Left renal pelvis (tissue), 4 donors: ENCODE results near the gene HRC. TPM values are rescaled to one million over a fixed set of nuclear protein-coding genes. Genes with fewer than 3 reads are reported as not detected.
"Not testable (repeated sequence)": the region's sequence is repeated elsewhere in the genome, so short reads cannot be mapped to it uniquely, and the experiment has no call there.

Experiments used
- DNase-seq, 4 donors: peaks; one replicate each; pipeline ENCODE4 v3.0.0-alpha.2; 2013; ENCODE audit warnings: low read depth in 4 of 4, low spot score in 3 of 4
- polyA plus RNA-seq, 4 donors: library from polyadenylated mRNA; unstranded; fragments of 120-200 nt; gene quantifications; one replicate each; pipeline ENCODE4 v1.2.1, GENCODE V29; 2013; ENCODE audit not compliant: insufficient read length in 4 of 4

HRC gene
- polyA plus RNA-seq, 4 donors, result 26.7 to 41.9 (median 30.3) TPM

- no peak for DNase-seq
Observed at GRCh38 chr19:49136771-49137171, 18.4 kb downstream of the HRC start.

GRCh38 chr19:49135686-49136085 lies 19.5 kb downstream of the HRC start:
- no peak for DNase-seq

DNA sequence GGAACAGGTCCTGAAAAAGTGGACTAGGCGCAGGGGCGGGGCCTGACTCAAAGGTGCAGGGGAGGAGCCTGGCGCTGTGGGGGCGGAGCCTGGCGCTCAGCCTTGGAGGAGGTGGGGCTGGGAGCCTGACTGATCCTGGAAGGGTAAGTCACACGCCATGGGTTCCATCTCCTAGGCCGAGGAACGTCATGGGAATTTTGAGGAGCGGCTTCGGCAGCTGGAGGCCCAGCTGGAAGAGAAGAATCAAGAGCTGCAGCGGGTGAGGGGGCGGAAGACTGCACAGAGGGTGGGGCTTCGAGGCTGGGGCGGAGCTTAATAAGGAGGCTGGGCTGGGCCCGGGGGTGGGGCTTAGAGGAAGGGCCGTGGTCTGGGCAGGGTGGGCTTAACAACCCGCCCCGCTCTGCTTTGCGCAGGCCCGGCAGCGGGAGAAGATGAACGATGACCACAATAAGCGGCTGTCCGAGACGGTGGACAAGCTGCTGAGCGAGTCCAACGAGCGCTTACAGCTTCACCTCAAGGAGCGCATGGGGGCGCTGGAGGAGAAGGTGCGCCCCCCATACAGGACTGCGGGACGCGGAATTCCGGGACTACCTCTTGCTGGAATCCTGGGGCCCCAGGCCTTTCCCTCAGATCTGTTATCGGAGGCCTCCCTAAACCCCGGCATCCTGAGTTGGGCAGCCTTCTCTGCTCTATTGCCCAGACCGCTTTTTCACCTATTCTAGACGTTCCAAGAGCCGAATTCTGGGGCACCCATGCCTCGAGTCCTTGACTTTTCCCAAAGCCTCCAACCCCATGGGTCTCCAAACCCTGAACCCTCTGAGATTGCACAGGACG lies 21.4 kb downstream of the HRC start:
- DNase-seq, result no peak

GRCh38 chr19:49132974-49133609 lies 22.1 kb downstream of the HRC start:
- DNase-seq, result no peak

GRCh38 chr19:49130325-49130724 lies 24.9 kb downstream of the HRC start:
- no peak for DNase-seq

GRCh38 chr19:49129238-49129583 lies 26.0 kb downstream of the HRC start:
- no peak for DNase-seq

DNA sequence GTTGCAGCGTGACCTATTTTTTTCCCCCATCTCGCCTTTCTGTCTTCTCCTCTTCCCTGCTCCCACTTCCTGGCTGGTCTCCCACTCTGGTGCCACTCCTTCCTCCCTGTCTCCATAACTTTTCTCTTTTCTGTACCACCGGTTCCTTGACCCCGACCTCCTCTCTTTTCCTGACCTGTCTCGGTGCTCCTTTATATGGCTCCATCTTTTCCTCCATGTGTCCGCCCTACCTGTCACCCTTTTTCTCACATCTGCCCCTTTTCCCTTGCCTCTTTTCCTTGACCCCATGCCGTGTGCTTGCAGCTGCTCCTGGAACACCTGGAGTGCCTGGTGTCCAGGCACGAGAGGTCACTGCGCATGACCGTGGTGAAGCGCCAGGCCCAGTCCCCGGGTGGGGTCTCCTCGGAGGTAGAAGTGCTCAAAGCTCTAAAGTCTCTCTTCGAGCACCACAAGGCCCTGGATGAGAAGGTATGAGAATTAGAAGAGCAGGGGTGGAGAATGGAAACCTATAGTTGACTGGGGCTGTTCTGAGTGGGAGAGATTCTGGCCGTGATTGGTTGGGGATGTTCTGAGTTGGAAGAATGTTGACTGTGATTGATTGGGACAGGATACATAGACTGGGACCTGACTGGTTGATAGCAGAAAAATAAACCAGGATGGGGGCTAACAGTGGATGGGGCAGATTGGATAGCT lies 26.5 kb downstream of the HRC start:
- DNase-seq, result no peak

DNA sequence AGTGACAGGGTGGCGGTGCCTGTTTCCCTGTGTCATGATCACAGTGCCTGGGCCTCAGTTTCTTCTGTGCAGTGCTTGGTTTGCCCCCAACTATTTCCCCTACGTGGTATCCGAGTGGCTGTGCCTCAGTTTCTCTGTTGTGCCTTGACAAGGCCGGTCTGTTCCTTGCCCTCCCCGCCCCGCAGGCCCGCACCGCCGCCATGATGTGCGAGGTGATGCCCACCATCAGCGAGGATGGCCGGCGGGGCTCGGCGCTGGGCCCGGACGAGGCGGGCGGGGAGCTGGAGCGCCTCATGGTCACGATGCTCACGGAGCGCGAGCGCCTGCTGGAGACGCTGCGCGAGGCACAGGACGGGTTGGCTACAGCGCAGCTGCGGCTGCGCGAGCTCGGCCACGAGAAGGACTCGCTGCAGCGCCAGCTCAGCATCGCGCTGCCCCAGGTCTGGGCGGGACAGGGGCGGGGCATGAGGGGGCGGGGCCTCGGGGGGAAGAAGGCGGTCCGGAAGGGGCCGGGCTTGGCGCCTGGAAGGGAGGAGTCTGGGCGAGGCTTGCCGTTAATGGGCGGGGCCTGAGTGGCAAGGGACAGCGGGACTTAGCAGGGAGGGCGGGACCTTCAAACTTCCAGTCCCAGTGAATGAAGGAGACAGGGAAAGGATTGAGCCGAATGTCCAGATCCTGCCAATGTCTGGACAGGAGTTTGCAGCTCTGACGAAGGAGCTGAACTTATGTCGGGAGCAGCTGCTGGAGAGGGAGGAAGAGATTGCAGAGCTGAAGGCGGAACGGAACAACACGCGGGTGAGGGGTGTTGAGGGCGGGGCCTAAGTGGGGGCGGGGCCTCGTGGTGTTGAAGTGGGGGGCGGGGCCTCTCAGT lies 27.3 kb downstream of the HRC start:
- peak in 3 of 4 donors; percentile 90 to 93 (median 91) for DNase-seq

DNA sequence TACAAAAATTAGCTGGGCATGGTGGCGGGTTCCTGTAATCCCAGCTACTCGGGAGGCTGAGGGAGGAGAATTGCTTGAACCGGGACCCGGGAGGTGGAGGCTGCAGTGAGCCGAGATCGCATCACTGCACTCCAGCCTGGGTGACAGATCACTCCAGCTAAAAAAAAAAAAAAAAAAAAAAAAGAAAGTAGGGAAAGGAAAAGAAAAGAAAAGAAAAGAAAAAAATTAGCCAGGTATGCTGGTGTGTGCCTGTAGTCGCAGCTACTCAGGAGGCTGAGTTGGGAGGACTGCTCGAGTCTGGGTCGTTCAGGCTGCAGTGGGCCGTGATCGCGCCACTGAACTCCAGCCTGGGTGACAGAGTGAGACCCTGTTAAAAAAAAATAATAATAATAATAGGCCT lies 28.0 kb downstream of the HRC start:
- not testable (repeated sequence) for DNase-seq

GRCh38 chr19:49126575-49126974 lies 28.6 kb downstream of the HRC start:
- no peak for DNase-seq

DNA sequence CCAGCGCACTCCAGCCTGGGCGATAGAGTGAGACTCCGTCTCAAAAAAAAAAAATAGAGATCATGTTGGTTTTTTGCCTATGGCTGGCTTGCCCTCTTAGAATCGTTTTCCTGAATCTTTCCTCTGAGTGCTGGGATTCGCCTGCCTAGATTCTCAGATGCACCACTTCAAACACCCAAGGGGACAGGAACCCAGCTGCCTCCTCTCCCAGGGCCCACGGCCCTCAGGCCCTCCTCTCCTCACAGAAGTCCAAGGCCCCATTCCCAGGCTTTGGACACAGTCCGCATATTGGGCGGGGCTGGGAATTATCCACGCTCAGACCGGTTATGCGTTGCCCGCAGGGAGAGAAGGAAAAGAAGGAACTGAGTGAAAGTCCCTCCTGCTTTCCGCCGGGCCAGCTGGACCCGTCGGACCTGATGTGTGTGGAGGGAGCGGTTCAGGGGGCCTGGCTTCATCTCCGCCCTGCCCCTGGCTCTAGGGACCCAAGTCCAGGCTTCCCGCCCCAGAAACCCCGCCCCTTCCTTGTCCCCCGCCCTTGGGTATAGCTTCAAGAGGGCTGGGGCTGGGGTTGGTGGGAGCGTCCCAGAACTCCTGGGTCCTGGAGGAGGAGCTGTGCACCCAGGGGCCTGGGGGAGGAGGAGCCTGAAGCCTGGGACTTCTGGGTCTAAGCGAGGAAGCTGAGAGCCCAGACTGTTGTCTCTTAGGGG lies 30.0 kb downstream of the HRC start:
- no peak for DNase-seq

DNA sequence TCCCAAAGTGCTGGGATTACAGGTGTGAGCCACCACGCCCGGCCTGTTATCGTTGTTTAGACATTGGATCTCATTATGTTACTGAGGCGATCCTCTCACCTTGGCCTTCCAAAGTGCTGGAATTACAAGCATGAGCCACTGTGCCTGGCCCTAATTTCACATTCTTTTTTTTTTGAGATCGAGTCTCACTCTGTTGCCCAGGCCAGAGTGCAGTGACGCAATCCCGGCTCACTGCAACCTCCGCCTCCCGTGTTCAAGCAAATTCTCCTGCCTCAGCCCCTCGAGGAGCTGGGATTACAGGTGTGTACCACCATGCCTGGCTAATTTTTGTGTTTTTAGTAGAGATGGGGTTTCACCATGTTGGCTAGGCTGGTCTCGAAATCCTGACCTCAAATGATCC lies 31.9 kb downstream of the HRC start:
- DNase-seq, result not testable (repeated sequence)

- not testable (repeated sequence) for DNase-seq
Observed at GRCh38 chr19:49121841-49122240, 33.4 kb downstream of the HRC start.

DNA sequence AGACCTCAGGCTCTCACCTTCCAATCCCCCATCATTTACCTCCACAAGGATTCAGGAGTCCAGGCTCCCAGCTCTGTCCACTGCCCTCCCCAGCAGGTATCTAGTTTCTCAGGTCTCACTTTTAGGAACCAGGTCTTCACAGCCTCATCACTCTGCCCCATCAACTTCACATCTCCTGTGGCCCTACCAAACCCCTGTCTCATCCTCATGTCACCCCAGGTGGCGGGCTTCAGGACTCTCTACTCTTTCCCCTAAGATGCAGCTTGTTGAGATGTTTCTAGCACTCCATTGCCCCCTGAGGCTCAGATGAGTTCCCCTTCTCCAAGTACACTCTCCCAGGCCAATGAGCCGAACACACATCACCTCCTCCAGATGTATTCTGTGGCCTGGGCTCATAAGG lies 34.3 kb downstream of the HRC start:
- DNase-seq, result no peak

GRCh38 chr19:49120325-49120683 lies 34.9 kb downstream of the HRC start:
- DNase-seq, result no peak

DNA sequence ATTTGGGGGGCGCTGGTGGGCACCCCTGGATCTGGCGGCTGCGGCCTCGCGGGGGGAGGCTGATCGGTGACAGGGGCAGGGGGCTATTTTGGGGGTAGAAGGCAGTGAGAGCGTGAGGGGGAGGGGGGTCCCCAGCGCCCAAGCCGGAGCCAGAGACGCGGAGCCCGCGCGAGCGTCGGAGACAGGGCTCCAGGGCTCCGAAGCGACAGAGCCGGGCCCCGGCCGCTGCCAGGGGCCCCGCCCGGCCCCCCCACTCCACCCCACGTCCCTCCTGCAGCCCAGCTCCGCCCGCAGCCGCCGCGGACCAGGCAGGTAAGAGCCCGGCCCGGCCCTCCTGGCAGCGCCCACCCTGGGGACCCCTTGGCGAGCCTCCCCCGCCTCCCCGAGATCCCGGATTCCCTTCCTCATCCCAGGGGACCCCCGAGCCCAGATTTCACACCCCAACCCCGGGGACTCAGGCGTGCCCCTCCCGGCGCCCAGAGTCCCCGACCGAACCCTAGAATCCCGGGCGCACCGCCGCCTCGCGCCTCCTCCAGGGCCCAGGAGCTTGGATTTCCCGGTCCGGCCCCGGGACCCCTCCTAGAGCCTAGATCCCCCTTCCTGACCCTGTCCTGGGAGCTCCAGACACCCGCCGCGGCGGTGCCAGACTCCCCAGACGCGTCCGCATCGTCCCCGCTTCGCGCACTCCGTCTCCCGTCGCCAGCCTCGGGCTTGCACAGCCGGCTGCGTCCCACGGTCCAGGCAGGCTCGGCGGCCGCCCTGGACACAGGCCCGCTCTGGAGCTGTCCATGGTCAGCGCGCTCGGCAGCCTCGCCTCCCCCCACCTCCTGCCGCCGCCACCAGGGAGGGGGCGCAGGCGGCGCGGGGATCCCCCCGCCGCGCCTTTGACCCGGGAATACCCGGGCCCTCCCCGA lies 35.5 kb downstream of the HRC start, which contains the start of gene PPFIA3:
PPFIA3 (plus strand) TSS at position 134 of the 914 bp plus-strand sequence. CDS start 8,330 bp downstream, outside the sequence.
- DNase-seq, result no peak

- peak; percentile 77 to 89 (median 86) for DNase-seq
Observed at GRCh38 chr19:49118565-49119410, 36.4 kb downstream of the HRC start, which contains the start of gene C19orf73. TSS of gene C19orf73 (minus strand) at chr19:49119143. CDS start at chr19:49119022, 121 bp downstream.
